Activated CD4-positive, alpha-beta memory T cell treated with anti-CD3 and anti-CD28 coated beads for 36 hours (primary cell): ENCODE results near the gene ADCY5. TPM values are rescaled to one million over a fixed set of nuclear protein-coding genes. Genes with fewer than 3 reads are reported as not detected.

Experiments
- CTCF ChIA-PET: fragments of 350-600 bp; sonication (Branson Sonifier 250); formaldehyde crosslinking; loops from one replicate; lab custom pipeline; 2021; ENCODE audit warnings: antibody characterized with exemption, inconsistent platforms; lab: Charles Lee
- POLR2A ChIA-PET: fragments of 350-600 bp; sonication (Branson Sonifier 250); formaldehyde crosslinking; loops from one replicate; lab custom pipeline; 2021; ENCODE audit warnings: antibody characterized with exemption; lab: Charles Lee
- DNase-seq: peaks from one replicate; pipeline ENCODE4 v3.0.0-alpha.2; 2020
- H3K27ac Mint-ChIP-seq: one replicate; pipeline ENCODE4 v1.8.0; 2021; ENCODE audit warnings: mixed read lengths
- H3K27me3 Mint-ChIP-seq: one replicate; pipeline ENCODE4 v1.8.0; 2021; ENCODE audit warnings: mixed read lengths
- H3K36me3 Mint-ChIP-seq: one replicate; pipeline ENCODE4 v1.8.0; 2021; ENCODE audit warnings: mixed read lengths
- H3K4me1 Mint-ChIP-seq: one replicate; pipeline ENCODE4 v1.8.0; 2021; ENCODE audit warnings: low read depth, mixed read lengths
- H3K4me3 Mint-ChIP-seq: one replicate; pipeline ENCODE4 v1.8.0; 2021; ENCODE audit warnings: mild to moderate bottlenecking, mixed read lengths
- H3K9me3 Mint-ChIP-seq: one replicate; pipeline ENCODE4 v1.8.0; 2021; ENCODE audit warnings: mixed read lengths
- intact Hi-C: fragments of 100-400 bp; cut with micrococcal nuclease; formaldehyde crosslinking; loops from one replicate; pipeline ENCODE4 v1.15.1; 2023
- total RNA-seq, 2 experiments: library from RNA; stranded (reverse); gene quantifications; one replicate each; pipeline ENCODE4 v1.2.3, GENCODE V29; 2021

Gene ADCY5
- total RNA-seq, 2 experiments from 2014 or later = not detected

DNA sequence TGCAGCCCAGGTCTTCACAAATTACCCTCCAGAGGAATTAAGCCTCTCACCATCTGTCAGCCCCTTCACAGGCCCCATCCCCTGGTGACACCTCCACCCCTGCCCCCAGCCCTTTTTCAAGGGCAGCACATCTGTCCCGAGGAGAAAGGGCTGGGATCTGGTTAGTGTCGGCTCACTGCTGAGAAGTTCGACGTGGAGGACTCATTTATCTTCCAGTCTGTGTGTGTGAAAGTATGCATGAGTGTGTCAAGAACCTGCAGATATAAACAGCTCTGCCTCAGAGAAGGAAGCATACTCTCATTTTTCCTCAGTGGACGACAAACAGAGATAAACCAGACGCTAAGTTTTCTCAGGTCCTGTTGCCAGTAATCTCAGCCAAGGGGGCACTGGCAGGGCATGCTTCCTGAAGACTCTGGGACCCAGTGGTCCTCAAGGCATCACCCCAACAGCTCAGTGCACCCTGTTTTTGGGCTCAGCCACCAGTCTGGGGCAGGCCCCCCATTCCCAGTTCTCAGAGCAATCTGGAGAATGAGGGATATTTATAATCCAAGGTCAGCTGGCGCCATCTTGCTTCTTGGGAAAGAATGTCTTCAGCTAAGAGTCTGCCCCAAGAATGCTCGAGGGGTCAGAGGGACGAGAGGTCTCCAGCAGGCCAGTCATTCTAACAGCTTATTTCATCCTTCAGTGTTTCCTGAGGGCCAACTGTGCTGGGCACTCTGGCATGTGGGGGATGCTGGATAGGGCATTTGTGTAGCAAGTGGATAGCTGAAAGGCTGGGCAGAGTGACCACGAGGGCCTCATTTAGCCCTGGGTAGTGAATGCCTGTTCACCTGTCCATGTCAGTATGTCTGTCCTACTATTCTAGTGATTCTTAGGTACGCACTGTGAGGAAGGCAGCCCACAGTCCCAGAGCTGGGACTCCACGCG, 73.6 kb downstream of the ADCY5 start:
- ChIA-PET POLR2A (no interaction called here), CTCF (interaction anchor here (1.8 kb wide), 1 partner anchor 114 kb away, joined by 5 read pairs; no protein-coding TSS in a partner anchor)
- Mint-ChIP-seq H3K36me3 (no peaks in the 10 kb centered on the region), H3K27me3 (peaks cover 9% of the 10 kb centered on the region), H3K4me1 (no peaks in the 10 kb centered on the region), H3K9me3 (no peaks in the 10 kb centered on the region), H3K27ac (no peak overlapping the region), H3K4me3 (no peak overlapping the region)
- intact Hi-C loops = no loop called here
- DNase-seq = no peak

DNA sequence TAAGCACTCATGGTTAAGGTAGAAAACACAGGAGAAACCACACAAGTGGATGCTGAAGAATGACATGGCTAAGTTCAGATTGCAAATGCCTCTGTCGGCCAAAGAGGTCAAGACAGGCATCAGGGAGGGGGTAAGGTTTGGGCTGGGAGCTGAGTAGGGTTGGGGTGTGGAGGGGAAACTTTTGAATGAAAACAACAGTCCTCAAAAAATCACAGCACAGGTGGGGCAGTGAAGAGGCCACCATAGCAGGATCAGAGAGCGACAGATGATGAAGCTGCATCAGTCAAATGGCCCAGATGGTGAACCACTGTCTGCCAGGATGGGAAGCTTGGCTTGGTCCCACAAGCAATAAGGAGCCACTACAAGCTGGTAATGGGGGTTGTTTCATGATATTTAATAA, 74.9 kb downstream of the ADCY5 start:
- no peaks in the 10 kb centered on the region for H3K9me3 Mint-ChIP-seq
- peaks cover 9% of the 10 kb centered on the region for H3K27me3 Mint-ChIP-seq
- no peak overlapping the region for H3K27ac Mint-ChIP-seq
- CTCF ChIA-PET = interaction anchor here (0.8 kb wide), 1 partner anchor 8 kb away, joined by 4 read pairs; no protein-coding TSS in a partner anchor
- H3K4me1 Mint-ChIP-seq = no peaks in the 10 kb centered on the region
- no peak overlapping the region for H3K4me3 Mint-ChIP-seq
- POLR2A ChIA-PET = interaction anchor here (0.5 kb wide), 1 partner anchor 156 kb away, joined by 4 read pairs; no protein-coding TSS in a partner anchor
- no peaks in the 10 kb centered on the region for H3K36me3 Mint-ChIP-seq
- intact Hi-C loops = no loop called here
- no peak for DNase-seq

- Mint-ChIP-seq H3K27ac (no peak overlapping the region), H3K36me3 (no peaks in the 10 kb centered on the region), H3K4me3 (no peak overlapping the region), H3K4me1 (no peaks in the 10 kb centered on the region), H3K27me3 (peaks cover 9% of the 10 kb centered on the region), H3K9me3 (no peaks in the 10 kb centered on the region)
- intact Hi-C loops = no loop called here
- CTCF ChIA-PET = no interaction called here
- no peak for DNase-seq
- POLR2A ChIA-PET = no interaction called here
Measured at GRCh38 chr3:123373474-123373987, 75.4 kb downstream of the ADCY5 start.

GRCh38 chr3:123372686-123373473, 76.0 kb downstream of the ADCY5 start:
- H3K4me1 Mint-ChIP-seq = no peaks in the 10 kb centered on the region
- H3K4me3 Mint-ChIP-seq = no peak overlapping the region
- H3K36me3 Mint-ChIP-seq = no peaks in the 10 kb centered on the region
- intact Hi-C loops = no loop called here
- no peak overlapping the region for H3K27ac Mint-ChIP-seq
- CTCF ChIA-PET = no interaction called here
- peaks cover 9% of the 10 kb centered on the region for H3K27me3 Mint-ChIP-seq
- no peak for DNase-seq
- POLR2A ChIA-PET = no interaction called here
- no peaks in the 10 kb centered on the region for H3K9me3 Mint-ChIP-seq

GRCh38 chr3:123371859-123372685, 76.8 kb downstream of the ADCY5 start:
- ChIA-PET POLR2A (no interaction called here), CTCF (no interaction called here)

DNA sequence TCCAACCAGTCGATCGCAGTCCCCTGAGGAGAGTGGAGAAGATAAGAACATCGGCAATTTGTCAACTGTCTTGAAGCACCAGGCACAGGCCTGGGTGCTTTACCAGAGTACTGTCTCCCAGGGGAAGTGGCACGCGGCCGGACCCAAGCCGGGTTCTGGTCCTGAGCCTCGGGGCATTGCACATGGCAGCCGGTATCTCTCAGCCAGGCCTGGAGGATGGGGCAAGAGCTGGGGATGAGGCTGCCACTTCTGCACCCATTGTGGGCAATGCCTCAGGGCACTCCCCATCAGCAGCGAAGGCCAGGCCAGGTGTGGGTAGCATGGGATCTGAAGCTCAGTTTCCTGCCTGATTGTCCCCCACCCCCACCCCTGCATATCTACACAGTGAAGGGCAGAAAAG, 77.5 kb downstream of the ADCY5 start:
- peaks cover 10% of the 10 kb centered on the region for H3K27me3 Mint-ChIP-seq
- no peaks in the 10 kb centered on the region for H3K4me1 Mint-ChIP-seq
- H3K9me3 Mint-ChIP-seq = no peaks in the 10 kb centered on the region
- ChIA-PET CTCF (no interaction called here), POLR2A (no interaction called here)
- intact Hi-C loops = no loop called here
- H3K27ac Mint-ChIP-seq = no peak overlapping the region
- H3K4me3 Mint-ChIP-seq = no peak overlapping the region
- DNase-seq = no peak
- H3K36me3 Mint-ChIP-seq = no peaks in the 10 kb centered on the region

More at GRCh38 chr3:123371859-123372685, 76.8 kb downstream of the ADCY5 start:
- Mint-ChIP-seq H3K4me3 (no peak overlapping the region), H3K27ac (no peak overlapping the region), H3K36me3 (no peaks in the 10 kb centered on the region), H3K9me3 (no peaks in the 10 kb centered on the region), H3K27me3 (peaks cover 9% of the 10 kb centered on the region), H3K4me1 (no peaks in the 10 kb centered on the region)
- intact Hi-C loops = no loop called here
- DNase-seq = no peak

- Mint-ChIP-seq H3K36me3 (no peaks in the 10 kb centered on the region), H3K4me3 (no peak overlapping the region), H3K9me3 (no peaks in the 10 kb centered on the region), H3K27me3 (peaks cover 11% of the 10 kb centered on the region), H3K4me1 (no peaks in the 10 kb centered on the region), H3K27ac (no peak overlapping the region)
- DNase-seq = no peak
- CTCF ChIA-PET = no interaction called here
- POLR2A ChIA-PET = no interaction called here
- intact Hi-C loops = no loop called here
Measured at GRCh38 chr3:123370819-123371218, 78.1 kb downstream of the ADCY5 start.

DNA sequence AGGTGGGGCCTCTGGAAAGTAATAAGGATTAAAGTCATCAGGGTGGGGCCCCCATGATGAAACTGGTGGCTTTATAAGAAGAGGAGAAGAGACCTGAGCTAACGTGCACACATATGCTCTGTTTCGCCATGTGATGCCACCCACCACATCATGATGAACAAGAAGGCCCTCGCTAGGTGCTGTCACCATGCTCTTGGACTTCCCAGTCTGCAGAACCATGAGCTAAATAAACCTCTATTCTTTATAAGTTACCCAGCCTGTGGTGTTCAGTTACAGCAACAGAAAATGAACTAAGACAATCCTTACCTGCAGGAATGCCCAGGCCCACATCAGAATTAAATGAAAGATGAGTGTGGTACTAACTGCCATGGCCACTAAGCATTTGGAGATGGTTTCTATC, 79.8 kb downstream of the ADCY5 start:
- ChIA-PET CTCF (interaction anchor here (1.0 kb wide), 1 partner anchor 190 kb away, joined by 5 read pairs; no protein-coding TSS in a partner anchor), POLR2A (no interaction called here)
- Mint-ChIP-seq H3K27me3 (peaks cover 19% of the 10 kb centered on the region), H3K4me1 (no peaks in the 10 kb centered on the region), H3K9me3 (no peaks in the 10 kb centered on the region), H3K4me3 (no peak overlapping the region), H3K27ac (no peak overlapping the region), H3K36me3 (no peaks in the 10 kb centered on the region)
- DNase-seq = no peak
- intact Hi-C loops = no loop called here

- ChIA-PET CTCF (interaction anchor here (0.7 kb wide), 1 partner anchor 121 kb away, joined by 3 read pairs; no protein-coding TSS in a partner anchor), POLR2A (no interaction called here)
- H3K27ac Mint-ChIP-seq = no peak overlapping the region
- peaks cover 16% of the 10 kb centered on the region for H3K27me3 Mint-ChIP-seq
- H3K36me3 Mint-ChIP-seq = no peaks in the 10 kb centered on the region
- no peak overlapping the region for H3K4me3 Mint-ChIP-seq
- H3K4me1 Mint-ChIP-seq = no peaks in the 10 kb centered on the region
- H3K9me3 Mint-ChIP-seq = no peaks in the 10 kb centered on the region
- DNase-seq = no peak
- intact Hi-C loops = no loop called here
Measured at GRCh38 chr3:123367467-123368154, 81.3 kb downstream of the ADCY5 start.

DNA sequence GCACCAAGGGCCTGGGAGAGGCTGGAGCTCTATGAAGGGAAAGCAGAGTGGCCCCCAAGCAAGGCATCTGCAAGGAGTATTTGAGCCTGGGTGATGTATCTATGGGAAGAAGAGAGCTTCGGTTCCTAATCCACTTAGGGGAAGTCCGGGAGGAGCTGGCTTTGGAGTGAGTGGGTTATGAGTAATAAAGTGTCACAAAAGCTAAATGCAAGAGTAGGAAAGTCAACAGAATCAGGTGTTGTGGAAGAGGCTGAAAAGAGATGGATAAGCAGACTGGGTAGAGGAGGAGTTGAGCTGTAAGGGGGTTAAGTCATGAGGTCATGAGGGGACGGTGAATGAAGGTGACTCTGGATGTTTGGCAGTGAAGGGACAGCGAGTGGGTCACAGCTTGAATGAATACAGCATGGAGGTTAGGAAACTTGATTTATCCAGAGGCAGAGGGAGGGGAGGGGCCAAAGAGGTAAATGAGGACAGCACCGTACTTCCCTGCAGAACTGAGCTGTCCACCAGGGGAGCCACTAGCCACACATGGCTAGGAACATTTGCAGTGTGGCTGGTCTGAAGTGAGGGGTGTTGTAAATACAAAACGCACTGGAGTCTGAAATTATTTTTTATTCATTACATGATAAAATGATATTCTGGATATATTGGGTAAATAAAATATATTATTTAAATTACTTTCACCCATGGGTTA, 83.3 kb downstream of the ADCY5 start:
- peaks cover 14% of the 10 kb centered on the region for H3K27me3 Mint-ChIP-seq
- CTCF ChIA-PET = interaction anchor here (1.0 kb wide), 1 partner anchor 9 kb away, joined by 4 read pairs; no protein-coding TSS in a partner anchor
- H3K27ac Mint-ChIP-seq = no peak overlapping the region
- H3K36me3 Mint-ChIP-seq = no peaks in the 10 kb centered on the region
- no peak for DNase-seq
- H3K4me1 Mint-ChIP-seq = no peaks in the 10 kb centered on the region
- no peak overlapping the region for H3K4me3 Mint-ChIP-seq
- intact Hi-C loops = no loop called here
- POLR2A ChIA-PET = no interaction called here
- H3K9me3 Mint-ChIP-seq = no peaks in the 10 kb centered on the region

DNA sequence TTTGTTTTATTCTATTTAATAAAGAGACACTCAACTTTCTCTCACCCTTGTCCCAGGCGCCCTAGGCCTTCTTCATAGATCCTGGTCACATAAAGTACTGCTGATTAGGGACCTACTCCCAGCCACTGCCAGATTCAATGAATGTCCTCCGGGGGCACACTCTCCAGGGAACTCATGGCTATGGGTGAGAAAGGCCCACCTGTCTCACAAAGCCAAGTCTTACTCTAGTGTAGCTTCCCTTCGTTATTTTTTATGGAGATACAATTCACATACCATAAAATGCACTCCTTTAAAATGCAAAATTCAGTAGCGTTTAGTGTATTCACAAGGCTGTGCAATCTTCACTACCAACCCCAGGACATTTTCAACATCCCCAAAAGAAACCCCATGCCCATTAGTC, 87.8 kb downstream of the ADCY5 start:
- POLR2A ChIA-PET = no interaction called here
- Mint-ChIP-seq H3K27ac (no peak overlapping the region), H3K9me3 (no peaks in the 10 kb centered on the region), H3K4me1 (no peaks in the 10 kb centered on the region), H3K4me3 (no peak overlapping the region), H3K36me3 (no peaks in the 10 kb centered on the region), H3K27me3 (peaks cover 12% of the 10 kb centered on the region)
- DNase-seq = no peak
- intact Hi-C loops = no loop called here
- CTCF ChIA-PET = no interaction called here
